AG04450 (cell line): ENCODE results near the gene NFIC. TPM values are rescaled to one million over a fixed set of nuclear protein-coding genes. Genes with fewer than 3 reads are reported as not detected.

Experiments
- CTCF ChIA-PET: fragments of 300-600, 350-600 bp; formaldehyde crosslinking; extraction: SDS; loops from one replicate; lab custom pipeline; 2022; ENCODE audit warnings: antibody characterized with exemption, inconsistent platforms; lab: Charles Lee
- POLR2A ChIA-PET: fragments of 350-600 bp; formaldehyde crosslinking; extraction: SDS; loops from one replicate; lab custom pipeline; 2021; ENCODE audit warnings: antibody characterized with exemption, inconsistent platforms; lab: Yijun Ruan, JAX
- DNase-seq: peaks from one replicate; pipeline ENCODE4 v3.0.0-alpha.2; 2011; ENCODE audit warnings: low read depth, low spot score
- H3K27ac ChIP-seq: one replicate; pipeline ENCODE4 v1.5.1; 2012; ENCODE audit warnings: low read depth, low read length, control low read depth
- H3K27me3 ChIP-seq: one replicate; pipeline ENCODE4 v1.6.0; 2012; ENCODE audit warnings: low read length; ENCODE audit not compliant: control insufficient read depth, insufficient read depth
- H3K4me3 ChIP-seq: 2 replicates; pipeline ENCODE4 v1.5.1; 2011; ENCODE audit warnings: mild to moderate bottlenecking, low read depth, low read length, control low read depth
- H3K9me3 ChIP-seq: 2 replicates; pipeline ENCODE4 v1.5.1; 2012; ENCODE audit warnings: low read length; ENCODE audit not compliant: control insufficient read depth, insufficient read depth
- polyA plus RNA-seq: library from polyadenylated mRNA; depleted of rRNA; stranded (reverse); fragments of >200 nt; gene quantifications from 2 replicates; pipeline ENCODE4 v1.2.3, GENCODE V29; 2011
- TF ChIP-seq, protein P1 (sequence below): IDR thresholded peaks from 2 replicates; pipeline ENCODE4 v1.5.1; 2011; ENCODE audit warnings: low read depth, low read length, control low read depth, inconsistent platforms

The NFIC gene
- polyA plus RNA-seq, 1 experiment: 3.9 TPM

DNA sequence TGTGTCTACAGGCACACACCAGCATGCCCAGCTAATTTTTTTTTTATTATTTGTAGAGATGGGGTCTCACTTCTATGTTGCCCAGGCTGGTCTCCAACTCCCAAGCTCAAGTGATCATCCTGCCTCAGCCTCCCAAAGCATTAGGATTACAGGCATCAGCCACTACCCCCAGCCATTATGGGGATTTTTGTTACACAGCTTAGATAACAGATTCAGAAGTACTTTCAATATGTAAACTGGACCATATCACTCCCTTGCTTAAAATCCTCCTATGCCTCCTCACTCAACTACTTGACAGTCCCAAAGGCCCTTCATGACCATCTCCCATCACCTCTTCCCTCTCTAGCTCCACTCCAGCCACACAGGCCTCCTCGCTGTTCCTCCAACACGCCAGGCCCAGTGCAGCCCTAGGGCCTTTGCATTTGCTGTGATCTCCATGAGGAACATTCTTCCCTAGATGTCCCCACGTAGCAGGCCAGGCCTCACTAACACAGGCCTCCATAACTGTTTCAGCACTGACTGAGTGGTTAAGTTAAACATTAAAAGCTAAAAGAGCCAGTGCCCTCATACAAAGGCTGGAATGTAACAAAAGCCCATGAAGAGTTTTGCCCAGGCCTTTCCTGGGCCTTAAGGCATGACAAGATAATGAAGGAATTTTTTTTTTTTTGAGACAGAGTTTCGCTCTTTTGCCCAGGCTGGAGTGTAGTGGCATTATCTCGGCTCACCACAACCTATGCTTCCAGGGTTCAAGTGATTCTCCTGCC, 131.6 kb downstream of the NFIC start:
- no peak overlapping the region for H3K4me3 ChIP-seq
- H3K27ac ChIP-seq: no peak overlapping the region
- H3K27me3 ChIP-seq: no peaks in the 10 kb centered on the region
- no peak for DNase-seq
- CTCF ChIA-PET: interaction anchor here (0.5 to 1.8 kb wide), 2 partner anchors 56 to 193 kb away, joined by 3 to 6 read pairs; no protein-coding TSS in a partner anchor
- no peaks in the 10 kb centered on the region; the same call in 1 of the 2 replicates for H3K9me3 ChIP-seq
- POLR2A ChIA-PET: no interaction called here
- TF ChIP-seq, protein P1, sequence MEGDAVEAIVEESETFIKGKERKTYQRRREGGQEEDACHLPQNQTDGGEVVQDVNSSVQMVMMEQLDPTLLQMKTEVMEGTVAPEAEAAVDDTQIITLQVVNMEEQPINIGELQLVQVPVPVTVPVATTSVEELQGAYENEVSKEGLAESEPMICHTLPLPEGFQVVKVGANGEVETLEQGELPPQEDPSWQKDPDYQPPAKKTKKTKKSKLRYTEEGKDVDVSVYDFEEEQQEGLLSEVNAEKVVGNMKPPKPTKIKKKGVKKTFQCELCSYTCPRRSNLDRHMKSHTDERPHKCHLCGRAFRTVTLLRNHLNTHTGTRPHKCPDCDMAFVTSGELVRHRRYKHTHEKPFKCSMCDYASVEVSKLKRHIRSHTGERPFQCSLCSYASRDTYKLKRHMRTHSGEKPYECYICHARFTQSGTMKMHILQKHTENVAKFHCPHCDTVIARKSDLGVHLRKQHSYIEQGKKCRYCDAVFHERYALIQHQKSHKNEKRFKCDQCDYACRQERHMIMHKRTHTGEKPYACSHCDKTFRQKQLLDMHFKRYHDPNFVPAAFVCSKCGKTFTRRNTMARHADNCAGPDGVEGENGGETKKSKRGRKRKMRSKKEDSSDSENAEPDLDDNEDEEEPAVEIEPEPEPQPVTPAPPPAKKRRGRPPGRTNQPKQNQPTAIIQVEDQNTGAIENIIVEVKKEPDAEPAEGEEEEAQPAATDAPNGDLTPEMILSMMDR: no peak

DNA sequence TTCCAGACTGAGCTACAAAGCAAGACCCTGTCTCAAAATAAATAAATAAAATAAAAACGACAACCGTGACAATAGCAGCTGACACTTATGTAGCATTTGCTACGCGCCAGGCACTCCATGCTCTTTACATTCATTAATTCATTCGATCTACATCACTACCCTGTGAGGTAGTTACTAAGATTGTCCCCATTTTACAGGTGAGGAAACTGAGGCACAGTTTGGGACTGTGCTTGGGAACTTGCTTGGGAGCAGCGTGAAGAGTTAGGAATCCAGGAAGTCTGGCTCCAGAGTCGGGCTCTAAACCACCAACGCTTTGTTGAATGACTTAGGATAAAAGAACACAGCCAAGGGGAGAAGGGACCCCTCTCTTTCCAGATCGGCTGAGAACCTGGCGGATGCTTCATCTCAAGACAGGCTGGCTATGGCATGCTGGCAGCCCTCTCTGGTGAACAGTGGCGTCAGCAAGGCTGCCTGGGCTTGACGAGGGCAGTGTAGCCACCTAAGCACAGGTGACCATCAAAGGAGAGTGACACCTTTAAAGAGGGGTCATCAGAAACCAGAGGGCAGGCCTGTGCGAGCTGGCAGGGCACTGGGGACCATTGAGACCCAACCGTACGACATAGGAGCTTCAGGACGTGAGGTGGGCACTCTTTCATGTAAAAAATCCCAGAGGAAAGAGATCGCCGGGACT, 133.5 kb downstream of the NFIC start:
- ChIA-PET POLR2A (no interaction called here), CTCF (interaction anchor here (0.6 to 1.8 kb wide), 5 partner anchors 15 to 372 kb away, joined by 3 to 6 read pairs (median 5); no protein-coding TSS in a partner anchor)
- DNase-seq: no peak

DNA sequence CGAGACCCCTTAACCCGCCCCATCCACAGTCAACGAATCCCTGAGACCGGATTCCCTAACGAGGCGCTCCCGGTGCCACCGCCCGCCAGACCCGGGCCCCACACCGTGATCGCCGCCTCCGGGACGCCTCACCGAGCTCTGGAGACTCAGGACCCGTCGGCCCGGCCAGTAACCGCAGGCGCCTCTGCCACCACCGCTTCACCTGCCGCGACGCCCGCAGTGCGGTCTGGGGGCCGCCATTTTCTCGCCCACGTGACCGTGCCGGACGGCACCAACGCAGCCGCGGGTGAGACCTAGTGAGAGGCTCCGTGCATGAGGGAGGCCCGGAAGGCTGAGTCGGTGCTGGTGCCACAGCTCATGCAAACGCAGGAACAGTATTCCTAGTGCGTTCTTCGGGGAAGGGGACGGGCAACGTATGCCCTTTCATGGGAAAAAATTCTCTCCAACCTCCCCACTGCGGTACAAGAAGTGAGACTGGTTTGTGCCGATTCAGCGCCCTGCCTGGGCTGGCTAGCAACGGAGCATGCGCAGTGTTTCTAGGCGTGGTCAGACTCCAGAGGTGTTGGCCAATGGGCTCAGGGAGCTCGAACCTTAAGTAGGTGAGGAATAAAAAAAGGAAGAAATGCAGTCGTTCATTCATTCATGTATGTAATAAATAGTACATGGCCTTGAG, 134.2 kb downstream of the NFIC start, which contains the start of gene DOHH:
DOHH (minus strand) TSS at position 246 of the 673 bp plus-strand sequence. CDS start 3,860 bp downstream, outside the sequence.
- DNase-seq: peak; percentile 95
- peak within 1 kb of the TSS; percentile 97 for H3K27ac ChIP-seq
- ChIA-PET POLR2A (interaction anchor here (0.6 to 1.3 kb wide), 4 partner anchors 13 to 205 kb away, joined by 3 to 11 read pairs (median 4); no protein-coding TSS in a partner anchor), CTCF (interaction anchor here (0.6 to 1.2 kb wide), 5 partner anchors 15 to 373 kb away, joined by 3 to 6 read pairs (median 4); no protein-coding TSS in a partner anchor)
- no peaks in the 10 kb centered on the region; the same call in 1 of the 2 replicates for H3K9me3 ChIP-seq
- TF ChIP-seq, protein P1: no peak
- H3K4me3 ChIP-seq: peak within 1 kb of the TSS; percentile 95
- H3K27me3 ChIP-seq: no peaks in the 10 kb centered on the region

More for the DNA sequence above, 133.5 kb downstream of the NFIC start:
- TF ChIP-seq, protein P1: no peak
- Histone ChIP-seq H3K27me3 (no peaks in the 10 kb centered on the region), H3K27ac (peak overlapping the region; percentile 97), H3K9me3 (no peaks in the 10 kb centered on the region; the same call in 1 of the 2 replicates), H3K4me3 (peak overlapping the region; percentile 95)

DNA sequence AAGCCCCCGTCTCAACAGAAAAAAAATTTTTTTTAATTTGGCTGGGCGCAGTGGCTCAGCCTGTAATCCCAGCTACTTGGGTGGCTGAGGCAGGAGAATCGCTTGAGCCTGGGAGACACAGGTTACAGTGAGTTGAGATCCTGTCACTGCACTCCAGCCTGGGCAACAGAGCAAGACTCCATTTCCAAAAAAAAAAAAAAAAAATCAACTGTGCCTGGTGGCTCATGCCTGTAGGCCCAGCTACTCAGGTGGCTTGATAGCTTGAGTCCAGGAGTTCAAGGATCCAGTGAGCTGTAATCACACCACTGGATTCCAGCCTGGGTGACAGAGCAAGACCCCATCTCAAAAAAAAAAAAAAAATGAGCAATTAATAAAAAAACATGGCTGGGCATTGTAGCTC, 135.4 kb downstream of the NFIC start:
- no peaks in the 10 kb centered on the region for H3K27me3 ChIP-seq
- H3K9me3 ChIP-seq: no peaks in the 10 kb centered on the region; the same call in 1 of the 2 replicates
- DNase-seq: no peak
- ChIA-PET POLR2A (no interaction called here), CTCF (interaction anchor here (0.7 to 1.0 kb wide), 2 partner anchors 17 to 56 kb away, joined by 3 to 5 read pairs; partner anchors contain the start of gene MFSD12)
- H3K27ac ChIP-seq: no peak overlapping the region
- TF ChIP-seq, protein P1: no peak
- no peak overlapping the region for H3K4me3 ChIP-seq
